Kidney (tissue), 14 donors: ENCODE data around the gene SLC9A1. TPM values are rescaled to one million over a fixed set of nuclear protein-coding genes. Genes with fewer than 3 reads are reported as not detected.

Experiments
- DNase-seq, 5 donors: peaks; one replicate each; pipeline ENCODE4 v3.0.0-alpha.2; 2013 to 2020
- FAIRE-seq: peaks from 2 replicates; lab custom pipeline; 2012; peaks lifted over from hg19 to GRCh38; lab: Jason Lieb, UNC
- H3K27ac ChIP-seq, 2 donors: one replicate each; pipeline ENCODE4 v1.7.0; 2013; ENCODE audit warnings: low read depth in 2 of 2, low read length in 2 of 2, inconsistent platforms in 1 of 2
- H3K27me3 ChIP-seq: one replicate; pipeline ENCODE4 v1.7.1; 2013; ENCODE audit warnings: low read length, inconsistent platforms; ENCODE audit not compliant: control insufficient read depth, insufficient read depth
- H3K36me3 ChIP-seq, 3 donors: one replicate each; pipeline versions ENCODE4 v1.7.0 to v1.7.1; 2013; ENCODE audit warnings: low read length in 3 of 3, control low read depth in 1 of 3, inconsistent platforms in 1 of 3; ENCODE audit not compliant: insufficient read depth in 3 of 3, control insufficient read depth in 2 of 3
- H3K4me1 ChIP-seq, 3 donors: one replicate each; pipeline versions ENCODE4 v1.7.0 to v1.7.1; 2013; ENCODE audit warnings: low read length in 3 of 3, inconsistent platforms in 1 of 3, low read depth in 1 of 3; ENCODE audit not compliant: control insufficient read depth in 2 of 3, insufficient read depth in 2 of 3
- H3K4me3 ChIP-seq, 3 donors: one replicate each; pipeline versions ENCODE4 v1.7.0 to v1.8.1; 2013; ENCODE audit warnings: low read length in 3 of 3, control low read depth in 1 of 3, inconsistent platforms in 1 of 3
- H3K9ac ChIP-seq, 3 donors: one replicate each; pipeline versions ENCODE4 v1.7.0 to v1.7.1; 2013; ENCODE audit warnings: low read length in 3 of 3, control low read depth in 1 of 3, inconsistent platforms in 1 of 3
- H3K9me3 ChIP-seq, 3 donors: one replicate each; pipeline versions ENCODE4 v1.7.0 to v1.7.1; 2013; ENCODE audit warnings: low read length in 3 of 3, control low read depth in 1 of 3, inconsistent platforms in 1 of 3; ENCODE audit not compliant: control insufficient read depth in 2 of 3, insufficient read depth in 1 of 3
- intact Hi-C: fragments of 100-400 bp; cut with DNase I; formaldehyde crosslinking; loops from one replicate; pipeline ENCODE4 v1.11.1; 2022
- polyA plus RNA-seq: library from polyadenylated mRNA; stranded (reverse); fragments of 350-450 nt; fragmentation: Illumina TruSeq; extraction: RNeasy Lipid Tissue Mini Kit (QIAGEN cat#74804); gene quantifications from one replicate; pipeline ENCODE4 v1.2.3, GENCODE V29; 2014; ENCODE audit warnings: low read depth, low replicate concordance; ENCODE audit not compliant: insufficient read depth
- total RNA-seq: library from RNA; stranded (reverse); fragmentation: NEBNext Ultra II Directional; extraction: Animal tissue kit (Norgen Biotek cat#: 25700); gene quantifications from one replicate; pipeline ENCODE4 v1.2.1, GENCODE V29; 2021
- TF ChIP-seq, protein P1 (sequence below): IDR thresholded peaks from 3 replicates; pipeline ENCODE4 v1.5.1; 2012; ENCODE audit warnings: mild to moderate bottlenecking, moderate library complexity, borderline replicate concordance; ENCODE audit not compliant: insufficient read depth; ENCODE audit errors: extremely low read depth
- donor health status: control.
- donor health status: control.
- donor health status: control.
- donor health status: control.
- donor health status: control.
- donor health status: DM: yes; HTN: yes; CAD: no.
- donor health status: Normal renal cell carcinoma (clear cell type).

Gene SLC9A1
- total and polyA plus RNA-seq, 2 donors from 2014 or later: 19.3 to 29.8 TPM

DNA sequence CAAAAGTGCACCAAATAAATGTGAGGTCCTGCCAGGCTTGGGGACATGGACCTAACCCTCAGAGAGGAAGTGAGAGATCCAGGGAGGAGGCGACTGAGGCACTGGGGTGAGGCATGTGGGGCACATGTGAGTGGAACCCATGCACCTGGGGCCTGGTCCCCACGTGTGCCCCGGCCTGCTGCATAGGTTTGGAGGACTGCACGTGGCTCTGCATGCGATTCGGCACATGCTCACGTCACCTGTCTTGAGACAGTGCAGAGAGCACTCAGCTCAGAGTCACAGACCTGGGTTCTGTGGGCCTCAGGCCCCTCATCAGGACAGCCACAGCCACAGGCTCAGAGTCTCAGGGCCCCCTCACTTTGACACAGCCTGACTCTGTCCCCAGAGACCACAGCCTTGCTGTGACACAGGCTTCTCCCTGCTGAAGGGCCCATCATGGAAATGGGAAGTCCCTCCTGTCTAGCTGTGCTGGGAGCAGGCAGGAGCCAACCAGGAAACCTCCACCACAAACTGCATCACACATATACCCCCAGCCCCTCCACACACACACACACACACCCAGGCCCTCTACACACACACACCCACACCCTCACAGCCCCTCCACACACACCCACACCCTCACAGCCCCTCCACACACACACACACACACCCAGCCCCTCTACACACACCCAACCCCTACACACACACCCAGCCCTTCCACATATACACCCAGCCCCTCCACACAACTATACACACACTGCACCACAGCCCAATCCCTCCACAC, 48.2 kb downstream of the SLC9A1 start:
- Histone ChIP-seq H3K4me3 (no peak overlapping the region), H3K9me3 (no peaks in the 10 kb centered on the region), H3K4me1 (peaks cover 0 to under 1% (median 0%) of the 10 kb centered on the region in 3 donors), H3K36me3 (no peaks in the 10 kb centered on the region), H3K27me3 (no peaks in the 10 kb centered on the region), H3K9ac (no peak overlapping the region), H3K27ac (no peak overlapping the region)
- no peak for FAIRE-seq
- DNase-seq: no peak
- intact Hi-C loops: no loop called here
- TF ChIP-seq, protein P1, sequence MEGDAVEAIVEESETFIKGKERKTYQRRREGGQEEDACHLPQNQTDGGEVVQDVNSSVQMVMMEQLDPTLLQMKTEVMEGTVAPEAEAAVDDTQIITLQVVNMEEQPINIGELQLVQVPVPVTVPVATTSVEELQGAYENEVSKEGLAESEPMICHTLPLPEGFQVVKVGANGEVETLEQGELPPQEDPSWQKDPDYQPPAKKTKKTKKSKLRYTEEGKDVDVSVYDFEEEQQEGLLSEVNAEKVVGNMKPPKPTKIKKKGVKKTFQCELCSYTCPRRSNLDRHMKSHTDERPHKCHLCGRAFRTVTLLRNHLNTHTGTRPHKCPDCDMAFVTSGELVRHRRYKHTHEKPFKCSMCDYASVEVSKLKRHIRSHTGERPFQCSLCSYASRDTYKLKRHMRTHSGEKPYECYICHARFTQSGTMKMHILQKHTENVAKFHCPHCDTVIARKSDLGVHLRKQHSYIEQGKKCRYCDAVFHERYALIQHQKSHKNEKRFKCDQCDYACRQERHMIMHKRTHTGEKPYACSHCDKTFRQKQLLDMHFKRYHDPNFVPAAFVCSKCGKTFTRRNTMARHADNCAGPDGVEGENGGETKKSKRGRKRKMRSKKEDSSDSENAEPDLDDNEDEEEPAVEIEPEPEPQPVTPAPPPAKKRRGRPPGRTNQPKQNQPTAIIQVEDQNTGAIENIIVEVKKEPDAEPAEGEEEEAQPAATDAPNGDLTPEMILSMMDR: no peak

- H3K9ac ChIP-seq: no peak overlapping the region
- DNase-seq (no peak), FAIRE-seq (no peak)
- no peaks in the 10 kb centered on the region for H3K9me3 ChIP-seq
- H3K27ac ChIP-seq: no peak overlapping the region
- TF ChIP-seq, protein P1: no peak
- no peaks in the 10 kb centered on the region for H3K27me3 ChIP-seq
- intact Hi-C loops: no loop called here
- no peaks in the 10 kb centered on the region for H3K4me1 ChIP-seq
- H3K36me3 ChIP-seq: no peaks in the 10 kb centered on the region
- H3K4me3 ChIP-seq: no peak overlapping the region
Measured at GRCh38 chr1:27105018-27105417, 49.9 kb downstream of the SLC9A1 start.

DNA sequence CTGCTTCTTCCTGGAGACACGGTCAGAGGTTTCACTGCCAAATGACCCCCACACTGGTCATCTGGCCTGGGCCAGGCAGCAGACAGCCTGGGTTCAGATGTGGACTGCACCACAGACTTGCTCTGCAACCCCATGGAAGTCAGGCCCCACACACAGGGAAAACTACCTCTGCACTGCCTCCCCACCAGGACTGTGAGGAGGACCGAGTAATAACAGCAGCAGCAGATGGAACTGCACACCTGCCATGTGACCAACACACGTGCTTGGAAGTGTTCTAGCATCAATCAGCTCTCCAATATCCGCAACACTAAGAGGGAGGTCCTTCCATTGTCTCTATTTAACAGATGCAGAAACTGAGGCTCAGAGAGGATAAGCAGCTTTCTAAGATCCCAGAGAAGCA, 51.4 kb downstream of the SLC9A1 start:
- Histone ChIP-seq H3K27ac (no peak overlapping the region), H3K9ac (no peak overlapping the region), H3K36me3 (no peaks in the 10 kb centered on the region), H3K9me3 (no peaks in the 10 kb centered on the region), H3K4me1 (peaks cover 0 to 4% (median 3%) of the 10 kb centered on the region in 3 donors), H3K27me3 (no peaks in the 10 kb centered on the region), H3K4me3 (no peak overlapping the region)
- DNase-seq (no peak), FAIRE-seq (no peak)
- TF ChIP-seq, protein P1: no peak
- intact Hi-C loops: loop anchor here (5.0 kb wide), 1 partner anchor 179 kb away; no protein-coding TSS in a partner anchor
